ENCODE data around the gene FAM187B.

Gene FAM187B

GRCh38 chr19:35228177-35228930, at the start of gene FAM187B:
TSS of gene FAM187B (minus strand) at chr19:35228739. CDS start at chr19:35228680, 59 bp downstream.
- DNase-seq (ENCODE audit: low spot score): no peak
- no peak for FAIRE-seq

- FAIRE-seq (no peak), DNase-seq (ENCODE audit: low spot score) (no peak)
Measured at GRCh38 chr19:35276706-35277281, 48.3 kb upstream of the FAM187B start.

GRCh38 chr19:35274323-35274722, 45.8 kb upstream of the FAM187B start:
- FAIRE-seq: no peak
- DNase-seq (ENCODE audit: low spot score): no peak

- no peak for DNase-seq (ENCODE audit: low spot score)
- no peak for FAIRE-seq
Measured at GRCh38 chr19:35273686-35274259, 45.2 kb upstream of the FAM187B start.

- DNase-seq (ENCODE audit: low spot score) (no peak), FAIRE-seq (no peak)
Measured at GRCh38 chr19:35272954-35273649, 44.6 kb upstream of the FAM187B start.

GRCh38 chr19:35272122-35272719, 43.7 kb upstream of the FAM187B start:
- DNase-seq (ENCODE audit: low spot score) (no peak), FAIRE-seq (no peak)

GRCh38 chr19:35271546-35271945, 43.0 kb upstream of the FAM187B start:
- DNase-seq (ENCODE audit: low spot score) (no peak), FAIRE-seq (no peak)

- no peak for FAIRE-seq
Measured at GRCh38 chr19:35270381-35270811, 41.9 kb upstream of the FAM187B start.

GRCh38 chr19:35269438-35270117, 41.0 kb upstream of the FAM187B start:
- DNase-seq (ENCODE audit: low spot score) (peak; percentile 80), FAIRE-seq (no peak)

More at GRCh38 chr19:35270381-35270811, 41.9 kb upstream of the FAM187B start:
- no peak for DNase-seq (ENCODE audit: low spot score)

- DNase-seq (ENCODE audit: low spot score) (peak; percentile 42), FAIRE-seq (no peak)
Measured at GRCh38 chr19:35268536-35269437, 40.2 kb upstream of the FAM187B start, which contains the start of gene USF2. TSS of gene USF2 (plus strand) at chr19:35268962. CDS start at chr19:35269102, 140 bp downstream.

- DNase-seq (ENCODE audit: low spot score): peak; percentile 27
- FAIRE-seq: no peak
Measured at GRCh38 chr19:35267818-35268535, 39.4 kb upstream of the FAM187B start.

GRCh38 chr19:35267353-35267817, 38.8 kb upstream of the FAM187B start:
- no peak for FAIRE-seq

GRCh38 chr19:35266520-35267352, 38.2 kb upstream of the FAM187B start:
- DNase-seq (ENCODE audit: low spot score) (no peak), FAIRE-seq (no peak)

More at GRCh38 chr19:35267353-35267817, 38.8 kb upstream of the FAM187B start:
- DNase-seq (ENCODE audit: low spot score): no peak

- no peak for DNase-seq (ENCODE audit: low spot score)
Measured at GRCh38 chr19:35265900-35266519, 37.5 kb upstream of the FAM187B start.

GRCh38 chr19:35265126-35265899, 36.8 kb upstream of the FAM187B start:
- DNase-seq (ENCODE audit: low spot score) (no peak), FAIRE-seq (no peak)

More at GRCh38 chr19:35265900-35266519, 37.5 kb upstream of the FAM187B start:
- no peak for FAIRE-seq

GRCh38 chr19:35264268-35265125, 36.0 kb upstream of the FAM187B start:
- DNase-seq (ENCODE audit: low spot score): no peak
- no peak for FAIRE-seq
